HEK293 (cell line): ENCODE results near the gene INTS14.

Experiments used
- CTCF ChIA-PET: fragments of 350-600 bp; formaldehyde crosslinking; extraction: SDS; loops from one replicate; lab custom pipeline; 2021; ENCODE audit warnings: antibody characterized with exemption; lab: Yijun Ruan, JAX
- POLR2A ChIA-PET: fragments of 300-600 bp; formaldehyde crosslinking; extraction: SDS; loops from one replicate; lab custom pipeline; 2020; ENCODE audit warnings: antibody characterized with exemption, inconsistent platforms; lab: Yijun Ruan, JAX
- H3K27ac ChIP-seq: fragments of 200-500 bp; sonication (Bioruptor generic); 2 replicates; pipeline ENCODE4 v1.5.1; 2014; ENCODE audit warnings: low read depth, low read length, control low read depth, inconsistent platforms; ENCODE audit errors: extremely low read depth
- H3K36me3 ChIP-seq, 2 experiments: fragments of 200-500 bp in 1 of 2; sonication (Bioruptor generic) in 1 of 2; 1 replicate in 1 of 2; 2 replicates in 1 of 2; pipeline ENCODE4 v1.5.1; 2014 to 2017; ENCODE audit warnings: inconsistent platforms in 2 of 2, low read length in 2 of 2; ENCODE audit not compliant: control insufficient read depth in 2 of 2, insufficient read depth in 1 of 2
- H3K4me1 ChIP-seq: fragments of 200-500 bp; sonication (Bioruptor generic); 2 replicates; pipeline ENCODE4 v1.5.1; 2014; ENCODE audit warnings: mild to moderate bottlenecking, low read length, inconsistent platforms; ENCODE audit not compliant: control insufficient read depth, insufficient read depth
- H3K4me3 ChIP-seq: 2 replicates; pipeline ENCODE4 v1.5.1; 2011; ENCODE audit warnings: low read depth, mild to moderate bottlenecking, control low read depth, low read length, moderate library complexity
- H3K9me3 ChIP-seq: fragments of 200-500 bp; sonication (Bioruptor generic); 2 replicates; pipeline ENCODE4 v1.5.1; 2014; ENCODE audit warnings: low read depth, low read length, inconsistent platforms; ENCODE audit not compliant: control insufficient read depth, insufficient read depth
- GLI4 ChIP-seq: fragments of 450-650 bp; formaldehyde crosslinking; IDR thresholded peaks from 2 replicates; pipeline ENCODE4 v1.5.1; 2016; ENCODE audit warnings: missing biosample characterization, missing genetic modification characterization
- HIC1 ChIP-seq: fragments of 450-650 bp; formaldehyde crosslinking; IDR thresholded peaks from 2 replicates; pipeline ENCODE4 v1.5.1; 2016; ENCODE audit warnings: missing biosample characterization, missing genetic modification characterization
- IKZF3 ChIP-seq: fragments of 450-650 bp; IDR thresholded peaks from 2 replicates; pipeline ENCODE4 v1.5.0; 2018; ENCODE audit warnings: missing biosample characterization, mild to moderate bottlenecking, missing genetic modification characterization, moderate library complexity
- OSR2 ChIP-seq: fragments of 450-650 bp; formaldehyde crosslinking; IDR thresholded peaks from 2 replicates; pipeline ENCODE4 v1.5.1; 2016; ENCODE audit warnings: missing biosample characterization, missing genetic modification characterization
- RBAK ChIP-seq: fragments of 450-650 bp; formaldehyde crosslinking; IDR thresholded peaks from 2 replicates; pipeline ENCODE4 v1.5.1; 2016; ENCODE audit warnings: missing biosample characterization, missing genetic modification characterization
- SP7 ChIP-seq: fragments of 450-650 bp; formaldehyde crosslinking; IDR thresholded peaks from 2 replicates; pipeline ENCODE4 v1.5.1; 2016; ENCODE audit warnings: missing biosample characterization, missing genetic modification characterization
- ZBTB1 ChIP-seq: fragments of 450-650 bp; formaldehyde crosslinking; IDR thresholded peaks from 2 replicates; pipeline ENCODE4 v1.5.1; 2016; ENCODE audit warnings: missing biosample characterization, missing genetic modification characterization
- ZBTB17 ChIP-seq: fragments of 450-650 bp; formaldehyde crosslinking; IDR thresholded peaks from 2 replicates; pipeline ENCODE4 v1.5.1; 2016; ENCODE audit warnings: missing biosample characterization, missing genetic modification characterization
- ZBTB20 ChIP-seq: fragments of 450-650 bp; formaldehyde crosslinking; IDR thresholded peaks from 2 replicates; pipeline ENCODE4 v1.5.1; 2016; ENCODE audit warnings: missing biosample characterization, missing genetic modification characterization
- ZNF366 ChIP-seq: fragments of 450-650 bp; formaldehyde crosslinking; conservative IDR thresholded peaks from 2 replicates; pipeline ENCODE4 v1.5.1; 2016; ENCODE audit warnings: missing biosample characterization, missing genetic modification characterization
- ZNF416 ChIP-seq: fragments of 450-650 bp; formaldehyde crosslinking; IDR thresholded peaks from 2 replicates; pipeline ENCODE4 v1.5.1; 2016; ENCODE audit warnings: missing biosample characterization, missing genetic modification characterization
- ZNF449 ChIP-seq: fragments of 450-650 bp; formaldehyde crosslinking; IDR thresholded peaks from 2 replicates; pipeline ENCODE4 v1.5.1; 2017; ENCODE audit warnings: missing biosample characterization, mild to moderate bottlenecking, missing genetic modification characterization, moderate library complexity
- ZNF510 ChIP-seq: fragments of 450-650 bp; formaldehyde crosslinking; IDR thresholded peaks from 2 replicates; pipeline ENCODE4 v1.5.1; 2018; ENCODE audit warnings: mild to moderate bottlenecking, missing genetic modification characterization, missing biosample characterization; ENCODE audit not compliant: insufficient replicate concordance
- ZNF580 ChIP-seq: fragments of 450-650 bp; formaldehyde crosslinking; IDR thresholded peaks from 2 replicates; pipeline ENCODE4 v1.5.1; 2016; ENCODE audit warnings: missing biosample characterization, missing genetic modification characterization
- ZNF610 ChIP-seq: fragments of 450-650 bp; formaldehyde crosslinking; IDR thresholded peaks from 2 replicates; pipeline ENCODE4 v1.5.1; 2016; ENCODE audit warnings: missing biosample characterization, missing genetic modification characterization, borderline replicate concordance
- ZNF701 ChIP-seq: fragments of 450-650 bp; formaldehyde crosslinking; IDR thresholded peaks from 2 replicates; pipeline ENCODE4 v1.5.1; 2016; ENCODE audit warnings: missing biosample characterization, missing genetic modification characterization
- TF ChIP-seq, protein P1 (sequence below): fragments of 450-650 bp; formaldehyde crosslinking; IDR thresholded peaks from 2 replicates; pipeline ENCODE4 v1.5.1; 2016; ENCODE audit warnings: missing biosample characterization, missing genetic modification characterization
- TF ChIP-seq, protein P2 (sequence below): fragments of 450-650 bp; formaldehyde crosslinking; IDR thresholded peaks from 2 replicates; pipeline ENCODE4 v1.5.1; 2016; ENCODE audit warnings: missing biosample characterization, missing genetic modification characterization
- TF ChIP-seq, protein P3 (sequence below): fragments of 450-650 bp; formaldehyde crosslinking; IDR thresholded peaks from 2 replicates; pipeline ENCODE4 v1.5.1; 2016; ENCODE audit warnings: missing biosample characterization, missing genetic modification characterization
- TF ChIP-seq, protein P4 (sequence below): fragments of 450-650 bp; formaldehyde crosslinking; IDR thresholded peaks from 2 replicates; pipeline ENCODE4 v1.5.1; 2016; ENCODE audit warnings: missing biosample characterization, missing genetic modification characterization

The INTS14 gene

GRCh38 chr15:65579762-65580161 lies 31.2 kb downstream of the INTS14 start (continued):
- peak; percentile 75 for TF ChIP-seq SP7
- TF ChIP-seq, protein P1, sequence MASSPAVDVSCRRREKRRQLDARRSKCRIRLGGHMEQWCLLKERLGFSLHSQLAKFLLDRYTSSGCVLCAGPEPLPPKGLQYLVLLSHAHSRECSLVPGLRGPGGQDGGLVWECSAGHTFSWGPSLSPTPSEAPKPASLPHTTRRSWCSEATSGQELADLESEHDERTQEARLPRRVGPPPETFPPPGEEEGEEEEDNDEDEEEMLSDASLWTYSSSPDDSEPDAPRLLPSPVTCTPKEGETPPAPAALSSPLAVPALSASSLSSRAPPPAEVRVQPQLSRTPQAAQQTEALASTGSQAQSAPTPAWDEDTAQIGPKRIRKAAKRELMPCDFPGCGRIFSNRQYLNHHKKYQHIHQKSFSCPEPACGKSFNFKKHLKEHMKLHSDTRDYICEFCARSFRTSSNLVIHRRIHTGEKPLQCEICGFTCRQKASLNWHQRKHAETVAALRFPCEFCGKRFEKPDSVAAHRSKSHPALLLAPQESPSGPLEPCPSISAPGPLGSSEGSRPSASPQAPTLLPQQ (tag by site-specific recombination) = 0 out of 2 replicates have a peak, but pooled peaks have one; percentile 63
- TF ChIP-seq ZNF366 (tag by site-specific recombination) = 0 out of 2 replicates have a peak, but pooled peaks have one; percentile 5
- TF ChIP-seq ZBTB20 (tag by site-specific recombination) = no peak
- TF ChIP-seq ZNF416 (tag by site-specific recombination) = no peak

GRCh38 chr15:65578904-65579728 lies 31.8 kb downstream of the INTS14 start:
- TF ChIP-seq, protein P2, sequence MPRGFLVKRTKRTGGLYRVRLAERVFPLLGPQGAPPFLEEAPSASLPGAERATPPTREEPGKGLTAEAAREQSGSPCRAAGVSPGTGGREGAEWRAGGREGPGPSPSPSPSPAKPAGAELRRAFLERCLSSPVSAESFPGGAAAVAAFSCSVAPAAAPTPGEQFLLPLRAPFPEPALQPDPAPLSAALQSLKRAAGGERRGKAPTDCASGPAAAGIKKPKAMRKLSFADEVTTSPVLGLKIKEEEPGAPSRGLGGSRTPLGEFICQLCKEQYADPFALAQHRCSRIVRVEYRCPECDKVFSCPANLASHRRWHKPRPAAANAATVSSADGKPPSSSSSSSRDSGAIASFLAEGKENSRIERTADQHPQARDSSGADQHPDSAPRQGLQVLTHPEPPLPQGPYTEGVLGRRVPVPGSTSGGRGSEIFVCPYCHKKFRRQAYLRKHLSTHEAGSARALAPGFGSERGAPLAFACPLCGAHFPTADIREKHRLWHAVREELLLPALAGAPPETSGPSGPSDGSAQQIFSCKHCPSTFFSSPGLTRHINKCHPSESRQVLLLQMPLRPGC (tag by site-specific recombination) = no peak
- TF ChIP-seq ZBTB1 (tag by site-specific recombination) = no peak
- TF ChIP-seq, protein P3, sequence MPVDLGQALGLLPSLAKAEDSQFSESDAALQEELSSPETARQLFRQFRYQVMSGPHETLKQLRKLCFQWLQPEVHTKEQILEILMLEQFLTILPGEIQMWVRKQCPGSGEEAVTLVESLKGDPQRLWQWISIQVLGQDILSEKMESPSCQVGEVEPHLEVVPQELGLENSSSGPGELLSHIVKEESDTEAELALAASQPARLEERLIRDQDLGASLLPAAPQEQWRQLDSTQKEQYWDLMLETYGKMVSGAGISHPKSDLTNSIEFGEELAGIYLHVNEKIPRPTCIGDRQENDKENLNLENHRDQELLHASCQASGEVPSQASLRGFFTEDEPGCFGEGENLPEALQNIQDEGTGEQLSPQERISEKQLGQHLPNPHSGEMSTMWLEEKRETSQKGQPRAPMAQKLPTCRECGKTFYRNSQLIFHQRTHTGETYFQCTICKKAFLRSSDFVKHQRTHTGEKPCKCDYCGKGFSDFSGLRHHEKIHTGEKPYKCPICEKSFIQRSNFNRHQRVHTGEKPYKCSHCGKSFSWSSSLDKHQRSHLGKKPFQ (tag by site-specific recombination) = no peak
- no peak for TF ChIP-seq ZNF610 (tag by site-specific recombination)
- no peak for TF ChIP-seq GLI4 (tag by site-specific recombination)
- no peak for TF ChIP-seq ZNF366 (tag by site-specific recombination)
- no peak for TF ChIP-seq HIC1
- TF ChIP-seq ZNF449 (tag by site-specific recombination) = peak; percentile 99
- TF ChIP-seq, protein P4, sequence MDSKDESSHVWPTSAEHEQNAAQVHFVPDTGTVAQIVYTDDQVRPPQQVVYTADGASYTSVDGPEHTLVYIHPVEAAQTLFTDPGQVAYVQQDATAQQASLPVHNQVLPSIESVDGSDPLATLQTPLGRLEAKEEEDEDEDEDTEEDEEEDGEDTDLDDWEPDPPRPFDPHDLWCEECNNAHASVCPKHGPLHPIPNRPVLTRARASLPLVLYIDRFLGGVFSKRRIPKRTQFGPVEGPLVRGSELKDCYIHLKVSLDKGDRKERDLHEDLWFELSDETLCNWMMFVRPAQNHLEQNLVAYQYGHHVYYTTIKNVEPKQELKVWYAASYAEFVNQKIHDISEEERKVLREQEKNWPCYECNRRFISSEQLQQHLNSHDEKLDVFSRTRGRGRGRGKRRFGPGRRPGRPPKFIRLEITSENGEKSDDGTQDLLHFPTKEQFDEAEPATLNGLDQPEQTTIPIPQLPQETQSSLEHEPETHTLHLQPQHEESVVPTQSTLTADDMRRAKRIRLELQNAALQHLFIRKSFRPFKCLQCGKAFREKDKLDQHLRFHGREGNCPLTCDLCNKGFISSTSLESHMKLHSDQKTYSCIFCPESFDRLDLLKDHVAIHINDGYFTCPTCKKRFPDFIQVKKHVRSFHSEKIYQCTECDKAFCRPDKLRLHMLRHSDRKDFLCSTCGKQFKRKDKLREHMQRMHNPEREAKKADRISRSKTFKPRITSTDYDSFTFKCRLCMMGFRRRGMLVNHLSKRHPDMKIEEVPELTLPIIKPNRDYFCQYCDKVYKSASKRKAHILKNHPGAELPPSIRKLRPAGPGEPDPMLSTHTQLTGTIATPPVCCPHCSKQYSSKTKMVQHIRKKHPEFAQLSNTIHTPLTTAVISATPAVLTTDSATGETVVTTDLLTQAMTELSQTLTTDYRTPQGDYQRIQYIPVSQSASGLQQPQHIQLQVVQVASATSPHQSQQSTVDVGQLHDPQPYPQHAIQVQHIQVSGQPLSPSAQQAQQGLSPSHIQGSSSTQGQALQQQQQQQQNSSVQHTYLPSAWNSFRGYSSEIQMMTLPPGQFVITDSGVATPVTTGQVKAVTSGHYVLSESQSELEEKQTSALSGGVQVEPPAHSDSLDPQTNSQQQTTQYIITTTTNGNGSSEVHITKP (tag by site-specific recombination) = no peak
- peak; percentile 81 for TF ChIP-seq OSR2 (tag by site-specific recombination)
- TF ChIP-seq ZBTB17 = 0 out of 2 replicates have a peak, but pooled peaks have one; percentile 29
- no peak for TF ChIP-seq RBAK (tag by site-specific recombination)
- TF ChIP-seq ZNF580 (tag by site-specific recombination) = no peak
- no peak for TF ChIP-seq ZNF510 (tag by site-specific recombination)
- TF ChIP-seq IKZF3 (tag by site-specific recombination) = peak; percentile 8; the same call in 1 of the 2 replicates
- no peak for TF ChIP-seq ZNF701
- Histone ChIP-seq H3K4me1 (peaks cover 4% of the 10 kb centered on the region; the same call in 1 of the 2 replicates), H3K4me3 (no peak overlapping the region), H3K9me3 (no peaks in the 10 kb centered on the region), H3K27ac (peak overlapping the region; percentile 8; the same call in 1 of the 2 replicates), H3K36me3 (peaks cover 61 to 87% of the 10 kb centered on the region in 2 experiments)
- ChIA-PET CTCF (interaction anchor here (0.5 kb wide), 1 partner anchor 260 kb away, joined by 3 read pairs; no protein-coding TSS in a partner anchor), POLR2A (interaction anchor here (0.6 to 1.3 kb wide), 4 partner anchors 25 to 178 kb away, joined by 3 read pairs; partner anchors contain the start of gene INTS14)
